MG63 (cell line): Measurements from ENCODE around the gene TNP2. TPM values are rescaled to one million over a fixed set of nuclear protein-coding genes. Genes with fewer than 3 reads are reported as not detected.
"Not testable (repeated sequence)": the region's sequence is repeated elsewhere in the genome, so short reads cannot be mapped to it uniquely, and the experiment has no call there.

Source experiments
- DNase-seq: peaks from one replicate; pipeline ENCODE4 v3.0.0-alpha.2; 2020
- H3K27me3 ChIP-seq: fragments of 250-450 bp; sonication (Bioruptor Pico); 2 replicates; pipeline ENCODE4 v1.5.1; 2020; ENCODE audit warnings: mild to moderate bottlenecking, moderate library complexity
- H3K36me3 ChIP-seq: fragments of 250-450 bp; sonication (Bioruptor Pico); 2 replicates; pipeline ENCODE4 v1.5.1; 2020; ENCODE audit warnings: mild to moderate bottlenecking, moderate library complexity
- H3K4me3 ChIP-seq: fragments of 250-450 bp; sonication (Bioruptor Pico); 2 replicates; pipeline ENCODE4 v1.5.1; 2020; ENCODE audit warnings: mild to moderate bottlenecking, moderate library complexity
- H3K9me3 ChIP-seq: fragments of 250-450 bp; sonication (Bioruptor Pico); 2 replicates; pipeline ENCODE4 v1.5.1; 2020; ENCODE audit warnings: mild to moderate bottlenecking, moderate library complexity
- total RNA-seq: library from RNA; depleted of rRNA; stranded (reverse); fragments of >200 nt; shearing (Covaris generic); gene quantifications from 2 replicates; pipeline ENCODE4 v1.2.3, GENCODE V29; 2014; ENCODE audit warnings: low replicate concordance

The TNP2 gene
- total RNA-seq, 1 experiment from 2014 or later, result not detected

DNA sequence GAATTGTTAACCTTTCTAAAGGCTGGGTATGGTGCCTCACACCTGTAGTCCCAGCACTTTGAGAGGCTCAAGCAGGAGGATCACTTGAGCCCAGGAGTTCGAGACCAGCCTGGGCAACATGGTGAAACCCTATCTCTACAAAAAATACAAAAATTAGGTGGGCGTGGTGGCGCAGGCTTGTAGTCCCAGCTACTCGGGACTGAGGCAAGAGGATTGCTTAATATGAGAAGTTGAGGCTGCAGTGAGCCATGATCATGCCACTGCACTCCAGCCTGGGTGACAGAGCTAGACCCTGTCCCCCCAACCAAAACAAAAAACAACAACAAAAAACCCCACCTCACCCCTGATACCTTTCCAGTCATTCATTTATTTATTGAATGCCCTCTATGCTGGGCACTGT, 20.6 kb upstream of the TNP2 start:
- DNase-seq, H3K27me3 ChIP-seq, H3K36me3 ChIP-seq, H3K9me3 ChIP-seq, H3K4me3 ChIP-seq: not testable (repeated sequence)

- no peak overlapping the region for H3K4me3 ChIP-seq
- no peaks in the 10 kb centered on the region for H3K36me3 ChIP-seq
- H3K9me3 ChIP-seq, result no peaks in the 10 kb centered on the region
- DNase-seq, result no peak
- H3K27me3 ChIP-seq, result no peaks in the 10 kb centered on the region
Measured at GRCh38 chr16:11289202-11289601, 20.1 kb upstream of the TNP2 start.

DNA sequence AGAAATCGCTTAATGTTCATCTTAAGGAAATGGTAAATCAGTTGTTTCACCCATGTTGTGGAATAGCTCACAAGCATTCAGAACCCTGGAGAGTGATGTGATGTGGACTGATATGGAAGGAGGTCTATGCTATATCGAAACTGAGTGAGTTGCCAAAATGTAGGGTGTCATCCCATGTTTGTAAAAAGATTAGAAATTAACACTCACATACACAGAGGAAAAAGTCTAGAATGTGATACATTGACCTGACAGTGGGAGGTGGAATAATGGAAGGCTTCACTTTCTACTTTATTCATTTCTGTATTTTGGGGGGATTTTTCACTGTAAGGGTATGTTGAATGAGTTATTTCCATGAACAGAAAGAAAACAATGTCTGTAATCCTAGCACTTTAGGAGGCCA, 16.7 kb upstream of the TNP2 start:
- H3K27me3 ChIP-seq, result no peaks in the 10 kb centered on the region
- no peak for DNase-seq
- no peaks in the 10 kb centered on the region for H3K36me3 ChIP-seq
- no peak overlapping the region for H3K4me3 ChIP-seq
- no peaks in the 10 kb centered on the region for H3K9me3 ChIP-seq

- Histone ChIP-seq H3K9me3 (no peaks in the 10 kb centered on the region), H3K27me3 (no peaks in the 10 kb centered on the region), H3K4me3 (no peak overlapping the region), H3K36me3 (no peaks in the 10 kb centered on the region)
- no peak for DNase-seq
Measured at GRCh38 chr16:11283820-11284248, 14.7 kb upstream of the TNP2 start.

- no peaks in the 10 kb centered on the region for H3K9me3 ChIP-seq
- no peak for DNase-seq
- no peak within 1 kb of the TSS for H3K4me3 ChIP-seq
- H3K27me3 ChIP-seq, result no peaks in the 10 kb centered on the region
- no peaks in the 10 kb centered on the region for H3K36me3 ChIP-seq
Measured at GRCh38 chr16:11280616-11281522, 11.7 kb upstream of the TNP2 start, which contains the start of gene PRM1. TSS of gene PRM1 (minus strand) at chr16:11281330. CDS start at chr16:11281238, 92 bp downstream.

- Histone ChIP-seq H3K27me3 (no peaks in the 10 kb centered on the region), H3K9me3 (no peaks in the 10 kb centered on the region), H3K4me3 (no peak overlapping the region), H3K36me3 (no peaks in the 10 kb centered on the region)
- DNase-seq, result no peak
Measured at GRCh38 chr16:11278681-11279628, 9.8 kb upstream of the TNP2 start.

DNA sequence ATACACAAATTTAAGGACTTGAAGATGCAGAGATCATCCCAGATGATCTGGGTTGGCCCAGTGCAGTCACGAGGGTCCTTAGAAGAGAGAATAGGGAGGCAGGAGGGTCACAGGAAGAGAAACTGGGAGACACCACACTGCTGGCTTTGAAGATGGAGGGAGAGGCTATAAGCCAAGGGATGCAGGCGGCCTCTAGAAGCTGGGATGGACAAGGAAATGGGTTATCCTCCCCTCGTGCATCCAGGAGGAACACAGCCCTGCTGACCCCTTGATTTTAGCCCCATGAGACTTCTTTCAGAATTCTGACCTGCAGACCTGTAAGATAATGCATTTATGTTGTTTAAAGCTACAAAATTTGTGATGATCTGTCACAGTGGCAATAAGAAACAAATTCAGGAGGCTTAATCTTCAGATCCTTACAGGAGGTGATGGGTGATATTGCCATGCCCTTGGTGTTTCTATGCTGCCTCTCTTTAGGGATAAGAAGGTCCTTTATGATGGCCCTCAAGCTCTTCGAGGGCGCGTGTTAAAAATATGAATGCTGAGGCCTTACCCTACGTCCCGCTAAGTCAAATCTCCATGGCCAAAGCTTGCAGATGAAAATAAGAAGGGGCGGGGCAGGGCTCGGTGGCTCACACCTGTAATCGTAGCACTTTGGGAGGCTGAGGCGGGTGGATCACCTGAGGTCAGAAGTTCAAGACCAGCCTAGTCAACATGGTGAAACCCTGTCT, 8.6 kb upstream of the TNP2 start:
- Histone ChIP-seq H3K36me3 (no peaks in the 10 kb centered on the region), H3K27me3 (no peaks in the 10 kb centered on the region), H3K9me3 (no peaks in the 10 kb centered on the region), H3K4me3 (no peak overlapping the region)
- no peak for DNase-seq

DNA sequence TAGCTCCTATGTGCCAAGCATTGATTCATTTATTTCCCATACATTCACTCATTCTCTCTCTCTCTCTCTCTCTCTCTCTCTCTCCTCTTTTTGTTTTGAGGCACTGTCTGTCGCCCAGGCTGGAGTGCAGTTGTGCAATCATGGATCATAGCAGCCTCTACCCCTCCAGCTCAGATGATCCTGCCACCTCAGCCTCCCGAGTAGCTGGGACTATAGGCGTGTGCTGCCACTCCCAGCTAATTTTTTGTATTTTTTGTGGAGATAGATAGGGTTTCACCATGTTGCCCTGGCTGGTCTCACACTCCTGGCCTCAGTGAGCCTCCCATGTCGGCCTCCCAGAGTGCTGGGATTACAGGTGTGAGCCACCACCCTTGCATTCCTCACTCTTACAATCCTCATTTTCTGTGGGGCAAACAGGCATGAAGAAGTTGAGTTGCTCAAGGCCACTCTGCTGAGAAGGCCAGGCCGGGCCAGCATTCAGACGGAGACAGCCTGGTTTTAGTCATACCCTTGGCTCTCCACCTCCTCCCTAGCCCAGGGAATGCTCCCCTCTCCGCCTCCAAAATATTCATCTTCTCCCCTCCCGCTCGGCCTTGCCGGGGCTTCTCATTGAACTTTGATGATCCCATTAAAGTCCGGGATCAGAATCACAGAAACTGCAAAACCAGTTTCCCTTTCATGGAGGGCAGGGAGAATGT, 7.9 kb upstream of the TNP2 start:
- no peak for DNase-seq
- Histone ChIP-seq H3K27me3 (no peaks in the 10 kb centered on the region), H3K36me3 (no peaks in the 10 kb centered on the region), H3K4me3 (no peak overlapping the region), H3K9me3 (no peaks in the 10 kb centered on the region)

DNA sequence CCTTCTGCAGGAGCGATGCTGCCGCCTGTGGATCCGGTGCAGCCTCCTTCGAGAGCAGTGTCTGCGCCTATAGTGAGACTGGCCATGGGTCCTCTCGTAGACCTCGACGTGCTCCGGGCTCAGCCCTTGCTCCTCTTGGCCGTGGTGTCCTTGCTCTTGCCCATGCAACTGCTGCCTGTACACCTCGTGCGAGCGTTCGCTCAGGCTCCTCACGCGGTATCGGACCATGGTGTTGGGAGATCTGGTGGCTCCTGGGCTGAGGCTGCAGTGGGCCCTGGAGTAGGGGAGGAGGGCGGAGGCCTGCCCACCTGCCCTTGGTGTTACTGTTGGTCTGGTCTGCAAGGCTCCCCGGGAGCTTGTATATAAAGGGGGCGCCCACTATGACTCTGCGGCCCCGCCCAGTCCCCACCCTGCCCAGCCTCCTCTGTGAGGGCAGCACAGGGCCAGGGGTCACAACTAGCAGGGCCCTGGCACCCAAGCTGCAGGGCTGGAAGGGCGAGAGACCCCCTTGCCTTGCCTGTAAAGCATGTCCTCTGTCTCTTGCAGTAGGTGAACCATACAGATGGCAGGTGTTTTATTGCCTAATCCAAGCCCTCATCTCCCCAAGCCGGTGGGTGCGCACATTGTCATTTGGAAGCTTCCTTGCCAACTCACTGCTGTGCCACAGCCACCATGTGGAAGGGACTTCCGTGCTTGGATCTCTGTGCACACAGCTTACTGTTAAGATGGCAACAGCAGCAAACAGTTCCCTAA, 7.2 kb upstream of the TNP2 start, which contains the start of gene PRM2:
TSS of gene PRM2 (minus strand) at position 338 of the 753 bp plus-strand sequence. CDS start at position 228, 110 bp downstream.
- Histone ChIP-seq H3K9me3 (no peaks in the 10 kb centered on the region), H3K4me3 (no peak within 1 kb of the TSS), H3K36me3 (no peaks in the 10 kb centered on the region), H3K27me3 (no peaks in the 10 kb centered on the region)
- DNase-seq, result no peak

- H3K9me3 ChIP-seq, result no peaks in the 10 kb centered on the region
- no peaks in the 10 kb centered on the region for H3K27me3 ChIP-seq
- H3K4me3 ChIP-seq, result no peak overlapping the region
- no peaks in the 10 kb centered on the region for H3K36me3 ChIP-seq
- DNase-seq, result no peak
Measured at GRCh38 chr16:11274964-11275363, 5.8 kb upstream of the TNP2 start.

GRCh38 chr16:11273721-11274324, 4.7 kb upstream of the TNP2 start:
- no peaks in the 10 kb centered on the region for H3K27me3 ChIP-seq
- no peaks in the 10 kb centered on the region for H3K9me3 ChIP-seq
- H3K36me3 ChIP-seq, result no peaks in the 10 kb centered on the region
- DNase-seq, result no peak
- H3K4me3 ChIP-seq, result no peak overlapping the region

DNA sequence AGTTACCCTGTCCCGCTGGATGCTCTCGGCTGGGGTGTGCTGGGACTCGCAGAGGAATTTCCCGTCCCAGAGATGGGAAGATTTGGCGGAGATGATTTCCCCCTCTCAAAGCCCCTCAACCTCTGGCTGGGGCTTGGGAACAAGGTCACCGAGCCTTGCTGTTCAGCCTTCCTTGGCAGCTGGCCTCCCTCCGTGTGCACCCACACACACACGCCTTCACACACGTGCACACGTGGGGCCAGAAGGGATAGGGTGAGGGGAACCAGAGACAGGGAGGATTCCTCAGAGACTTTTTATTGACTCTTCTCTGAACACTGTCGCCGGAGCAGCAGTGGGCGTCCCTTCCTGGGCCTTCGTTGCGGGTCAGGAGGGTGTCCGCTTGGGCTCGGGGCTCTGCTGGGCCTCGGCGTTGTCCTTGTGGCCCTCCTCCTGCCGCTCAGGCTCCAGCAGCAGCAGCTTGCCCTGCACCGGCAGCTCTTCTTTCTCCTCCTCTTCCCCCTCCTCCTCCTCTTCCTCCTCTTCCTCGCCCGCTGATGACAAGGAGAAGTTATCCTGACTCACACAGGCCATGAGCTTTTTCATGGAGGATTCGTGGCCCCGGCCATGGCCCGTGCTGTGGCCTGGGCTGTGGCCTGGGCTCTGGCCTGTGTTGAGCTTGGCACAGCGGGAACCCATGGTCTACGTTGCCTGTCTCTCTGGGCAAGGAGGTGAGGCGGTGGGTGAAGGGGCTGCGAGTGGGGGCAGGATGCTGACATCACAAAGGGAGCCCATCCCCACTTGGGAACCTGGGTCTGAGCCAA, 4.0 kb upstream of the TNP2 start, which contains the start of gene PRM3:
TSS of gene PRM3 (minus strand) at position 709 of the 800 bp plus-strand sequence. CDS start at position 675, 34 bp downstream.
- DNase-seq, result no peak

DNA sequence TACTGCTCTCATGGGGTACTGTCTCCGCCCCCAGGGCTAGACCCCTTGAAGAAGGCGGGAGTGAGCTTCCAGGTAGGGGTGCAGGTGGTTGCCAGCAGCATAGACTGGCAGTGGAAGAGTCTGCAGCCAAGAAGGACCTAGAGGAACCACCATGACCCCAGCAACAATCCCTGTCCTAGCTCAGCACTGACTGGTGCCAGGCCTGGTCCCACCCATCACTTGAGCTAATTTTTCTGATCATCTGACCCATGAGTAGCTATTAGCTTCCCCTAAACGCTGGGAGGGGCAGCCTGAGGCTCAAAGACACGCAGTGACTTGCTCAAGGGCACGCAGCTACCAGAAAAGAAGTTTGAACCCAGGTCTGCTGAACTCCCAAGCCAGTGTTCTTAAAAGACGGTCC, 3.4 kb upstream of the TNP2 start:
- no peak for DNase-seq
- H3K4me3 ChIP-seq, result no peak overlapping the region
- H3K27me3 ChIP-seq, result peaks cover under 1% of the 10 kb centered on the region; the same call in 1 of the 2 replicates
- no peaks in the 10 kb centered on the region for H3K9me3 ChIP-seq
- no peaks in the 10 kb centered on the region for H3K36me3 ChIP-seq

More for the DNA sequence above, 4.0 kb upstream of the TNP2 start, which contains the start of gene PRM3:
- H3K27me3 ChIP-seq, result no peaks in the 10 kb centered on the region
- no peak within 1 kb of the TSS for H3K4me3 ChIP-seq
- H3K36me3 ChIP-seq, result no peaks in the 10 kb centered on the region
- no peaks in the 10 kb centered on the region for H3K9me3 ChIP-seq

DNA sequence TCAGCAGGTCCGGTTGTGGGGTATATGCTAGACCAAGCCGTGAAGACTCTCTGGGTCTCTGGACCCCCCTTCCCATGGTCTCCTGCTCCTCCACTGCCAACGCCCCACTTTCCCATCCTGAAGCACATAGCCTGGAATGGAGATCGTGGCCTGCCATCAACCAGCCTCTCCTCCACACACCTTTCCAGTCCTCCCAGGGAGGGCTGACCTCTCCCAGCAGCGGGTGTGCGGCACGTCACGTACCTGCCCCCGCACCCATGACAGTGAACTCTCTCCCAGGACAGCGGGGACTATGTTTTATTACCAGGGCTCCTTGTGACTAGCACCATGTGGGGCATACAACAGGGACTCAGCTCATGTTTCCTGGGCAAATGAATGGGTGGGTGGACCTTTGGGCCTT, 2.5 kb upstream of the TNP2 start:
- no peak overlapping the region for H3K4me3 ChIP-seq
- H3K9me3 ChIP-seq, result no peaks in the 10 kb centered on the region
- H3K27me3 ChIP-seq, result peaks cover 2% of the 10 kb centered on the region; the same call in 1 of the 2 replicates
- no peaks in the 10 kb centered on the region for H3K36me3 ChIP-seq
- DNase-seq, result no peak
